Activated T-cell treated with anti-CD3 and anti-CD28 coated beads for 4 hours (primary cell): Measurements from ENCODE around the gene MEN1.
"Not testable (repeated sequence)": the region's sequence is repeated elsewhere in the genome, so short reads cannot be mapped to it uniquely, and the experiment has no call there.

Experiments
- DNase-seq: peaks from one replicate; pipeline ENCODE4 v3.0.0-alpha.2; 2020

Gene MEN1

DNA sequence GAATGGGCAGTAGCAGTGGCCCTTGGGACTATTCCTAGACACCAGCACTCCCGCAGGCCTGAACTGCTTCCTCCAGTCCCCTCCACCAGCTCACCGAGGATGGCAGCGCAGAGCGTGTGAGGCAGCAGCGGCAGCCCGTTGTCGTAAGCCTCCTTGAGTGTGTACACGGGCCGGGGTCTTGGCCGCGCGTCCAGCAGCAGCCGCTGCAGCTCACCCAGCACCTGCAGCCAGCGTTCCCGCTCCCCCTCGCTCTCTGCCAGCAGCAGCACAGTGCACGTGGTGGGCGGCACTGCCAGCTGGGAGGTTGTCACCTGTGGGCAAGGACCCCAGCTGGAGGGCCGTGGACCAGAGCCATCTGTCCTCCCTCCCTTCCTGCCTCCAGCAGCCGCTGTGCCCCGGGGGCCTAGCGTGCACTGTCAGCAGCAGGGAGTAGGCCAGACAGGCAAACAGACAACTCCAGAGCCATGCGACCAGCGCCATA, 21.1 kb upstream of the MEN1 start:
- no peak for DNase-seq

DNA sequence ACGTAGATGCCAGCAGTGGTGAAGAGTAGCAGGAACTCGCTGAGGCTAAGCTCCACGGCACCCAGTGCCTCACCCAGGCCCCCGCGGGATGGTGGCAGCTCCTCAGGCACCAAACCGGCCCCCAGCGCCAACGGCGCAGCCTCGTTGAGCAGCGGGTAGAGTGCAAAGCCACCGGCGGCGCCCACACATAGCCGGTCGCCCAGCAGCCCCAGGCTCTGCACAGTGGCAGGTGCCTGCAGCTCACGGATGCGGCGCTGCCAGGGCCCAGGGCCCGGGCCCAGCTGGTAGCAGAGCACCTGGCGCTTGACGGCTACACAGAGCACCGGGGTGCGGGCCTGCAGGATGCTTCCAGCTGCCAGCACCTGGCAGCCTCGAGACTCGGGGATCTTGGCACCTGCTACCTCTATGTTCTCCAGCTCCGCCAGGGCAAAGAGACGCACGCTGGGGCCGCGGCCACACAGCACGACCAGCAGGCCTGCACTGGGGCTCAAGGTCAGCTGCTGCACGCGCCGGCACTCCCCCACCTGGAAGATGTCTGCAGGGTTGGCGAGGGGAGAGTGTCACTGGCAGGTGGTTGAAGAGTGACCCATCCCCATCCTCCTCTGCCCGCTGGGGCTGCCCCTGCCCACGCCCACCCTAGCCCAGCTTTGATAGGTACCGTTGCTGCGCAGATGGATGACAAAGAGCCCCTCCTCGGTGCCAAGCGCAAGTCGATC, 19.3 kb upstream of the MEN1 start:
- DNase-seq, result no peak

DNA sequence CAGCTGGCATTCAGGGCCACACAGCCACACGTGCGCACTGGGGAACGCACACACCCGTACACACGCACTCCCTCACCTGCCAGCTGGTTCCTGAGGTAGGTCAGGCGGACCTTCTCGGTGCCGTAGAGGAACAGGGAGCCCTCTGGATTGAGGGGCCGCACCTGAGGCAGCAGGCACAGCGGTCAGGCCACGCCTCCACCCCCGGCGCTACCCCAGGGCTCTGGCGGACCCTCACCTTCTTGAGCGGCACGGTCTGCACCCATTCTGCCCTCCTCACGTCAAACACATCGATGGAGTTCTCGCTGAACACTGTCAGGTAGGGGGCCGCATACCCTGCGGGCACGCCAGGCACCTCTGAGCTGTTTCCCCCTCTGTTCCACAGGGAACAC, 17.1 kb upstream of the MEN1 start:
- DNase-seq, result no peak

DNA sequence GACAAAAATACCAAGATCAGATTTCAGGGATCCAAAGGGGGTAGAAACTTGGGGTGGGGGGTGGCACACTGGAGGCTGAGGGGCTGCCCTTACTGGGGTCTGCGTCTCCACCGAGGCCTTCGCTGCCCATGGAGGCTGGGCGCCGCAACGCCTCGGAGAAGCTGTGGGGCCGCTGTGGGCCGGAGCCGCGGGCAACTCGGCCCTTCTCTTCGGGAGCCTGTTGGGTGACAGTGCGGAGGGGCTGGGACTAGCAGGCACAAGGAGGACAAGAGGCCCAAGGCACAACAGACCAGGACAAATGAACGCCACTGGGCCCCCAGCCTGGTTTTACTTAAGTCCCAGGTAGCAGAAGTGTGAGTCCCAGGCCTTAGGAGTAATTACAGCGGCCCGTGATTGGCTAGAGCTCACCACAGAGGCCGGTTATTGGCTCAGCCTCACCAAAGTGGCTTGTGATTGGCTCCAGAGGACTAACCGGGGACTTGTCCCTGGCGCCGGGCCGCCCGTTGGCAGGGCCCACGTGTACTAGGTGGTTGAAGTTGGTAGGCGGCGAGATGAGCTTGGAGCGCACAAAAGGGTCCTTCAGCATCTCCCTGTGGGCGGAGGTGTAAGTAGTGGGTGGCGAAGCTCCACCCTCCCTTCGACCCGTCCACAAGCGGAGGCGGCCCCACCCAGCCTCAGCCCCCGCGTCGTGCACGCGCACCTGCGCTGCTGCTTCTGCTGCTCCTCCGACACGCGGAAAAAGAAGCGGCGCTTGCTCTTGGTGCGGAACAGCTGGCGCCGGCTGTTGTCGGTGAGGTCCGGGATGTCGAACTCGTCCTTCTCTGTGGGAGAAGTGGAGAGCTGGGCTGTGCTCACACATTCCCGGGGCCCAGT, 16.5 kb upstream of the MEN1 start:
- no peak for DNase-seq

DNA sequence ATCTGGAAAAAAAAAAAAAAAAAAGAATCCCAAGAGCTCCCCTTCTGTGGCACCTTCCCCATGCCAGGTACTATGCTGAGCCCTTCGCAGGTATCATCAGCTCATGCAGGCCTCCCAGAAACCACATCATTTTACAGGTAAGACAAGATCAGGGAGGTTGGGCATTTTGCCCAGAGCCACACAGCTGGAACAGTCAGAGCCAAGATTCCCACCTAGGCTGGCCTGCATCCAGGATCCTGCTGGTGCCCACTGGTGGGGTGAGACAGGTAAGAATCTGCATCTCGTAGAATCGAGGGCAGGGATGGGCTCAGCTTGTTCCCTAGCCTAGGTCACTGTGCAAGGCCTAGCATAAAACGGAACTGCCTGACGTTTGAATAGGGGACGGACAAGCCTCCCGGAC, 15.7 kb upstream of the MEN1 start:
- no peak for DNase-seq

DNA sequence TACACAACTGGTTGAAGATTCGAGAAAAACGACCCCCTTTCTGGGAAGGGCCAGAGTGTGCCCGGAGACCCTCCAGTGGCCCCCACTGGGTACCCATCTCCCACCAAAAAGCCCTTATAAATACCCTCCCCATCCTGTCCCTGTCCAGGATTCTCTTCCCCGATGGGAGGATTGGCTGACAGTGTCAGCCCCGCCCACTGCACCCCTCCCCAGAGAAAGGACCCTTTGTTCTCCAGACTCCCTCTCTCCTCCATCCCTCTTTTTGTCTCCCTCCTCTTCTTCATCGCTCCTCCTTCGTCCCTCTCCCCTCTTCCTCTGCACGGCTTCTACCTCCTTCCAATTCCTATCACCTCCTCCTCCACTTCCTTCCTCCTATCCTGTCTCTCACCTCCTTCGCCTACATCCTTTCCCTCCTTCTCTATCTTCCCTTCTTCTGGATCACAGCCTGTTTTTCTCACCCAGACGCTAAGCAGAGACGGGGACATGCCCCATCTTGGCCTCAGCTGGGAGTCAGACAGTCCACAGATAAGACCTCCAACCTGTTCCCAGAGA, 13.3 kb upstream of the MEN1 start:
- DNase-seq, result no peak

DNA sequence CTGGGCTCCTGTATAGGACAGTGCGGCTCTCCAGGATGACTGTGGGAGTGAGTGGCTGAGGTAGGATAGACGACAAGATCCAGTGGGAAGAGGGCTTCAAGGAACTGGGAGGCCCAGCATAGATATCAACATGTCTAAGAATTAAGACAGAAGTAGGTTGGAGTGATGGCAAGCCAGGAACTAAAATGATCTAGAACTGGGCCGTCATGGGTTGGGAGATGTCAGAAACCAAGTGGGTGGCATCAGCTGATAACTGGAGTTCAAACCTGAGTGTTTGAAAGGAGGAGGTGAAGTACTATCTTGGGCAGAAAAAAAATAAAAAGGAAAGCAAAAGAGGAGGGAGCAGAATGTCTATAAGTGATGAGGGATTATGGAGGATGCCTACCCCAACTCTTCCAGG, 7.1 kb upstream of the MEN1 start:
- DNase-seq, result no peak

DNA sequence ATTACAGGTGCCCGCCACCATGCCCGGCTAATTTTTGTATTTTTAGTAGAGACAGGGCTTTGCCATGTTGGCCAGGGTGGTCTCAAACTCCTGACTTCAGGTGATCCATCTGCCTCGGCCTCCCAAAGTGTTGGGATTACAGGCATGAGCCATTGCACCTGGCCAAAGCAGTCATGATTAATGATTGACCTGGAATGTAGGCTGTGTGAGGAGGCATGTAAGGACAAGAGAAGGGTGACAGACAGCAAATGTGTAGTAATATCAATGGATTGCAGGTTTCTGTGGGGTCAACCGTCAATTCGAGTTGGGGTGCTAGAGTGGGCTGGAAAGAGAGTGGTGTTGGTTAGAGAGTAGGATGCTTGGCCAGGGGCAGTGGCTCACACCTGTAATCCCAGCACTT, 5.1 kb upstream of the MEN1 start:
- not testable (repeated sequence) for DNase-seq

DNA sequence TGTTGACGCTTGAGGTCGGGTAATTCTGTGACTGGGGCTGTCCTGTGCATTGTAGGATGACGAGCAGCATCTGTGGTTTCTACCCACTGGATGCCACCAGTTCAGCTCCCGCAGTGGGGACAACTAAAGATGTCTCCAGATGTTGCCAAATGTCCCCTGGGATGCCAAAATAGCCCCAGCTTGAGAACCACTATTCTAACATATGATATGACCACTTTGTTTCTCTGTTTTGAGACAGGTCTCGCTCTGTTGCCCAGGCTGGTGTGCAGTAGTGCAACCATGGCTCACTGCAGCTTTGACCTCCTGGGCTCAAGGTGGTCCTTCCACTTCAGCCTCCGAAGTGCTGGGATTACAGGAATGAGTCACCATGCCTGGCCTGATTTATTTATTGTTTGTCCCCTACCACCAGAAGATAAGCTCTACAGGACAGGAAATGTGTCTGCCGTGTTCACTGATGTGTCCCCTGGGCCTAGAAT, 4.4 kb upstream of the MEN1 start:
- no peak for DNase-seq

DNA sequence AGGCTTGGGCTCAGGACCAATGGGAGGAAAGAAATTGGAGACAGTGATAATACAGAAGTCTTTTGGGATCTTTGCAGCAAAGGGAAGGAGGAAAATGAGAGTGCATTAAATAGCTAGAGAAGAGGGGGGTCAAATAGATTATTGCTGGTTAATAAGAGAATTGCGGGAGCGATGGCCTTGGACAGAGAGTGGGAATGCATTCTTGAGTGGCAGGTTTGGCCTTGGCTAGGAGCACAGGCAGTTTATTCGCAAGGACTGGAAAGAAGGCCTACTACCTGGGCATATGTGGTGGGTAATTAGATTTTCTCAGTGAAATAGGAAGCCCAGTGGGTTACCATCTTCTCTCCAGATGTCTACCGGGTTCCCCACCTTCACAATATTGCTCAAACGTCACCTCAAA, 3.5 kb upstream of the MEN1 start:
- DNase-seq, result no peak

DNA sequence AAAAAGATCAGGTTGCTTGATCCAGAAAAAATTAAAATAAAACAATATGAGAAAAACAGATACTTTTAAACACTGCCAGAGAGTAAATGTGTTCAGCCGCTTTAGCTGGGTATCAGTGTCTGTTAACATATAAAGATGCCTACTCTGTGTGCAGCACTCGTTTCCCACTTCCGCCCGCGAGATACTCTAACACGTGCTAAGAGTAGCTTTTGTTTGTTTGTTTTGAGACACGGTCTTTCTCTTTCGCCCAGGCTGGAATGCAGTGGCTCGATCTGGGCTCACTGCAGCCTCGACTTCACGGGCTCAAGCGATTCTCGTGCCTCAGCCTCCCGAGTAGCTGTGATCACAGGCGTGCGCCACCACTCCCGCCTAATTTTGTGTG, 531 bp upstream of the MEN1 start:
- DNase-seq, result no peak

DNA sequence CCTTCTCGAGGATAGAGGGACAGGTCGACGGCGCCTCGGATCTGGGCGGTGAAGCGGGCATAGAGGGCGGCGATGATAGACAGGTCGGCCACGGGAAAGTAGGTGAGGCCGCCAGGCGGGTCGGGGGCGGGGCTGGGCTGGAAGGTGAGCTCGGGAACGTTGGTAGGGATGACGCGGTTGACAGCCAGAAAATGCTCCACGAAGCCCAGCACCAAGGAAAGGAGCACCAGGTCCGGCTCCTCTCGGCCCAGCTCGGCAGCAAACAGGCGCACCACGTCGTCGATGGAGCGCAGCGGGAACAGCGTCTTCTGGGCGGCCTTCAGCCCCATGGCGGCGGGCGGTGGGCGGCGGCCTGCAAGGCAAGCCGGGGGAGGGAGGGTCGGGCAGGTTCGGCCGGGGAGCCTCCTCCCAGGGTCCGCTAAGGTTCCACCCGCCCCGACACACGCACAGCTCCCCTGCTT, 540 bp downstream of the MEN1 start:
- DNase-seq, result no peak

DNA sequence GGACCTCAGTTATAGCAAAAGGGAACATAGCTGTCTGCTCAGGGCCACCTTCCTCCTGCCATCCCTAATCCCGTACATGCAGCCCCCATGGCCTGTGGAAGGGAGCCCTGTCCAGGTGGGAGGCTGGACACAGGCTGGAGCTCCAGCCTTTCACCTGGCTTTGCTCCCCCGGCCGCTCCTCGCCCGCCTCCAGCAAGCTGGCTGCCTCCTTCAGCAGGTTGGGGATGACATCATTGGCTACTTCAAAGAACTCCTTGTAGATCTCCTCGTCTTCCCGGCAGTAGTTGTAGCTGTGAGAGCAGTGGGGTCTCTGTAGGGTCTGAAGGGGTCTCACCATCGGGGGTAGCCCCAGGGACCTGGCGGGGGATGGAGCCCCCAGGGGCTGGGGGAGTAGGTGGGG, 4.9 kb downstream of the MEN1 start:
- DNase-seq, result no peak

DNA sequence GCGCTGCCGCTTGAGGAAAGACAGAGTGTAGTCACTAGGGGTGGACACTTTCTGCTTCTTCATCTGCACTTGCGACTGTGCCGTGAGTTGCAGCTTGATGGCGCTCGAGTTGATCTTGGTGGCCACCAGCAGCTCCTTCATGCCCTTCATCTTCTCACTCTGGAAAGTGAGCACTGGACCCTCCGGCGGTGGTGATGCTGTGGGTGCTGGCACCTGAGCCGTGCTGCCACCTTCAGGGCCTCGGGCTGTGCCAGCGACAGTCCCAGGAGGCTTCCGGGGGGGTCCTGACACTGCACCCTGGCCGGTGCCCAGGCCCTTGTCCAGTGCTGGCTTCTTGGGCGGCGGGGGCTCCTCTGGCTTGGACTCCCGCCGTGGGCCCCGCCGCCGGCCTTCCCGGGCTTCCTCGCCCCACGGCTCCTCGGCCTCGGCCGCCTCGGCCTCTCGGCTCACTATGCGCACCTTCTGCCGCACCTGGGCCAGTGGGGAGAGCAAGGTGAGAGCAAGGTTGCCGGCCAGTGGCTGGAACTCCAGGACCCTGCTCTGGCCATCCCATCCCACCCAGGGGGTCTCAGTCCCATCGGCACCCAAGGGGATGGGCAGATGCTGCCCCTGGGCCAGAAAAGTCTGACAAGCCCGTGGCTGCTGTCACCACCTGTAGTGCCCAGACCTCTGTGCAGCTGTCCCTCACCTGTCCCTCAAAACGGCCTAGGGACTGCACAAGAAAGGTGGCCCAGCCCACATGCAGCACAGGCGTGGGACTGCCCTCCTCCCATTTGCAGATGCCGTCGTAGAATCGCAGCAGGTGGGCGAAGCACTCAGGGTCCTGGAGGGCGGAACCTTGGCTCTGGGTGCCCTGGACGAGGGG, 5.8 kb downstream of the MEN1 start:
- no peak for DNase-seq

DNA sequence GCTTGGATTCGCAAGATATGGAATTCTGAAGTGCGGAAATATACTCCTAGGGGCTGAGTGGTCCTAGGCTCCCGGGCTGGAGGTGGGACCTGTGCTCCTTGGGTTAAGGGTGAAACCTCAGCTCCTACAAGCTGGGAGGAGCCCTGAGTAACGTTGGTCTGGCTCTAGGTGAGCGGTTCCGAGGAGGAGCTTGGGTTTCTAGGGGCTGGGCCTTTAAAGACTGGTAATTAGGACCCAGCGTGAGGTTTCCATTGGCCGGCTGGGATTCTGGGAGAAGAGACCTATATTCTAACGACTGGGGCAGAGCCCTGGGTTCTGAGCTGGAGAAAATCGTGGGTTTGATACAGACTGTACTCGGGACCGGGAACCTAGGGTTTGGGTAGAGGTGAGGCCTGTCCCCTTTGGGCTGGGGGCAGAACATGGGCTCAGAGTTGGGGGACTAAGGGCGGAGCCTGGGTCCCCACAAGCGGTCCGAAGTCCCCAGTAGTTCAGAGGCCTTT, 6.5 kb downstream of the MEN1 start:
- no peak for DNase-seq

DNA sequence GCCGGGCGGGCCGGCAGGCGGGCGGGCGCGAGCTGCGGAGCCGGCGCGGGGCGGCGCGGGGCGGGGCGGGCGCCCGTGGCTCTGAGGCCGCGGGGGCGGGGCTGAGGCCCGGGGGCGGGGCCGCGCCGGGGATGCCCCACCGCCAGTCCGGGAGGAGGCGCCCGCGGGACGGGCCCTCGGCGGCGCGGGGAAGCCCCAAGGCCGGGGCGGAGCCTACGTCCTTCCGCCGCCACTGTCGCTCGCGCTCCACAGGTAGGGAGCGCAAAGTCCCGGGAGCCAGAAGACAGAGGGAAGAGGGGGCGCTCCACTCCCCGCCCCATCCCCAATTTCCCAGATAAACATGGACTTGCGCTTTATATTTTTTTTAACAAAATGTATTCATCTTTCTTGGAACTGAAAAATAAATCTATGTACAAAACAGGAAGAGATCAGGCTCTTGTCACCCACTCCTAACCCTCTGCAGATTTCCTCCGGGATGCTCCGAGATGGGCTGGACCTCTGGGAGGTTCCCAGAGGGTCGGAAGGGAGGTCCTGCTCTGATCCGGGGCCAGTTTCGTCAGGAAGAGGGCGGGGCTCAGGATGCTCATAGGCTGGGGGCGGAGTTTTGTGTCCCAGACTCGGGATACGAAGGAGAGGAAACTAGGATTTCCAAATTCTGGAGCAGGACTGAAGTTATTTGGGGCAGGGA, 7.0 kb downstream of the MEN1 start, which contains the start of gene MAP4K2:
MAP4K2 (minus strand) TSS at position 57 of the 688 bp plus-strand sequence. CDS start 65 bp downstream, outside the sequence.
- peak; percentile 80 for DNase-seq

DNA sequence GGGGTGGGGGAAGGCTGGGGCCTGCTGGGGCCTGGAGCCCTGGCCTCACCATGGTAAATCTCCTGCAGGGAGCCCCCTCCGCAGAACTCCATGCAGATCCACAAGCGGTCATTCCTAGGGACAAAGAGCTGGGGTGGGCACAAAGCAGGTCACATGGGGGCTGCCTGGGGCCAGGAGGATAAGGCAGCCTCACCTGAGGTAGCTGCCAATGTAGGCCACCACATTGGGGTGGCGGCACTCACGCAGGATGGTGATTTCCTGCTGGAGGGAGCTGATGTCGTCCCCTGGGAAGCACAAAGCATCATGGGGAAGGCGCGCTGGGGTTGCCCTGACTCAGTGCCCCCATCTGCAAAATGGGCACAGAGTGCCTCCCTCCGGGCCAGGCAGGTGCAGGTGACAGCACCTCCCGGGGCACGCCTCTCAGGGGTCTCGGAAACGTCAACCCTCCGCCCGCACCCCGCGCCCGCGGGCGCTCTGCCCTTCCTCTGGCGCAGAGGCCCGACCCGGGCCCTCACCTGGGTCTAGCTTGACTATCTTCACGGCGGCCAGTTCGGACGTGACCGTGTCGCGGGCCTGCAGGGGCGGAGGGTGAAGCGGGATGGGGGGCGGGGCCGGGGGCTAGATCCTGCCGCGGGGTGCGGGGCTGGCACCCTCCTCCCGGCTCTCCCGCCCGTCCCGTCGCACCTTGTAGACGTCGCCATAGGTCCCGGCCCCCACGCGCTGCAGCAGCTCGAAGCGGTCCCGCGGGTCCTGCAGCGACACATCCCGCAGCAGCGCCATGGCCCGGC, 7.8 kb downstream of the MEN1 start:
- no peak for DNase-seq

DNA sequence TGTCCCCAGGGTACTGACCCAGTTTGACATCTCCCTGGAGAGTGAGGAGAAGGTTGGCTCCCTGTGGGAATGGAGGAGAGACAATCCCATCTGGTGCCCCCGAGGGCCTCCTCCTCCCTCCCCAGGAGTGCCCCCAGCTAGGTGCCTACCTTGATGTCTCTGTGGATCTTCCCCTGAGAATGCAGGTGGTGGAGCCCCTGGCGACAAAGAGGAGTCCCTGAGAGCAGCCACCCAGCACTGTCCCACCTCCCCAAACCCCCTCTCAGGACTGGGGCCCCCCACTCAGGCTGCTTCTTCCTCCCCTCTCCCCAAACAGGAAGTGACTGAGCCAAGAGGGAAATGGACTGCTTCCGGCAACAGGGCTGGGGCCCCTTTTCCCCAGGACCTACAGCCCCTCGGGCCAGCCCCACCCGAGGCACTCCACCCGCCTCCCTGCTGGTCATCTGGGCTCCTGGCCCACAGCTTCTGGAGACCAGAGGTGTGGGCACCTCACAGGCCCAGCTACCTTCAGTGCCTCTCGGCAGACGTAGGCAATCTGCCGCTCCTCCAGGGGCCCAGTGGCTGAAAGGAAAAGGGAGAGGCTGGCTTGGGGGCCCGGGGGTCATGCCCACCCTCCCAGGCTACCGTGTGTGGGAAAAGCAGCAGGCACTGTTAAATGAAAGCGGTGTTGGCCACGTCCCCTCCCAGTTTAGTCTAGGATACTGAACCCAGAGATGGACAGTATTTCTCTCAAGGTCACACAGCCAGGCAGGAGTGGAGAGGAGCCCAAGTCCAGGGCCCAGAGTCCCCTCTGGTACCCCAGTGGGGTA, 8.6 kb downstream of the MEN1 start:
- no peak for DNase-seq

DNA sequence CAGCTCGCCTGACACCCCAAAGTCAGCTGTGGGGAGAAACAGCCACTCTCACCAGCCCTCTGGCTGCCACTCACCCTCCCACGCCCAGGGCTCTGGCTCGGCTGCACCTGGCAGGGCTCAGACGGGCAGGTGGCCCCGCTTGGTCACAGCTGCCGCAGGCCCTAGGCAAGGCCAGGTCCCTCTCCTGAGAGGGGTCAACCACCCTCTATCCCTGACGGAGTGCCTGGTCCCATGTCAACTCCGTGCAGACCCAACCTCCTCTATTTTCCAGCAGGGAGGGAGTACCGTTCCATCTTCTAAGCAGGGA, 9.2 kb downstream of the MEN1 start:
- DNase-seq, result no peak
